Right atrium auricular region (tissue), 2 donors: ENCODE data around the gene SPINK2. TPM values are rescaled to one million over a fixed set of nuclear protein-coding genes. Genes with fewer than 3 reads are reported as not detected.

Experiments
- DNase-seq: peaks from one replicate; pipeline ENCODE4 v3.0.0-alpha.2; 2019; ENCODE audit warnings: low spot score
- H3K27ac ChIP-seq, 2 donors: fragments of 200-600 bp; sonication (generic); 1 replicate in 1 of 2; 2 replicates in 1 of 2; pipeline ENCODE4 v1.5.1; 2016 to 2019
- H3K27me3 ChIP-seq, 2 donors: fragments of 200-600 bp; sonication (generic); one replicate each; pipeline versions ENCODE4 v1.5.1 to v1.6.0; 2017 to 2019
- H3K36me3 ChIP-seq: fragments of 200-600 bp; sonication (generic); one replicate; pipeline ENCODE4 v1.5.1; 2016
- H3K4me1 ChIP-seq, 2 donors: fragments of 200-600 bp; sonication (generic); one replicate each; pipeline versions ENCODE4 v1.5.1 to v1.6.0; 2017 to 2019
- H3K4me3 ChIP-seq, 2 donors: fragments of 200-600 bp; sonication (generic); 1 replicate in 1 of 2; 2 replicates in 1 of 2; pipeline ENCODE4 v1.5.1; 2017 to 2019; ENCODE audit warnings: mild to moderate bottlenecking in 1 of 2, moderate library complexity in 1 of 2
- H3K9me3 ChIP-seq, 2 donors: fragments of 200-600 bp; sonication (generic); one replicate each; pipeline ENCODE4 v1.5.1; 2019
- total RNA-seq, 2 donors: library from RNA; depleted of rRNA; stranded (reverse); fragments of >200 nt; gene quantifications; one replicate each; pipeline ENCODE4 v1.1.0, GENCODE V29; 2016
- TF ChIP-seq, protein P1 (sequence below), 2 donors: fragments of 200-600 bp; sonication (generic); IDR thresholded peaks; one replicate each; pipeline ENCODE4 v1.5.1; 2019; ENCODE audit warnings: antibody characterized with exemption in 2 of 2

Gene SPINK2, protein sequence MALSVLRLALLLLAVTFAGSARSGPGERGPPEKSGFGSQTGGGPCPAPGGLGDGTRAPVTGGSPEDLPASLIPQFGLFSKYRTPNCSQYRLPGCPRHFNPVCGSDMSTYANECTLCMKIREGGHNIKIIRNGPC
- total RNA-seq = 10 to 100 TPM in 1 of 2 donors, under 1 TPM in 1; 0.93 to 14.7 TPM

DNA sequence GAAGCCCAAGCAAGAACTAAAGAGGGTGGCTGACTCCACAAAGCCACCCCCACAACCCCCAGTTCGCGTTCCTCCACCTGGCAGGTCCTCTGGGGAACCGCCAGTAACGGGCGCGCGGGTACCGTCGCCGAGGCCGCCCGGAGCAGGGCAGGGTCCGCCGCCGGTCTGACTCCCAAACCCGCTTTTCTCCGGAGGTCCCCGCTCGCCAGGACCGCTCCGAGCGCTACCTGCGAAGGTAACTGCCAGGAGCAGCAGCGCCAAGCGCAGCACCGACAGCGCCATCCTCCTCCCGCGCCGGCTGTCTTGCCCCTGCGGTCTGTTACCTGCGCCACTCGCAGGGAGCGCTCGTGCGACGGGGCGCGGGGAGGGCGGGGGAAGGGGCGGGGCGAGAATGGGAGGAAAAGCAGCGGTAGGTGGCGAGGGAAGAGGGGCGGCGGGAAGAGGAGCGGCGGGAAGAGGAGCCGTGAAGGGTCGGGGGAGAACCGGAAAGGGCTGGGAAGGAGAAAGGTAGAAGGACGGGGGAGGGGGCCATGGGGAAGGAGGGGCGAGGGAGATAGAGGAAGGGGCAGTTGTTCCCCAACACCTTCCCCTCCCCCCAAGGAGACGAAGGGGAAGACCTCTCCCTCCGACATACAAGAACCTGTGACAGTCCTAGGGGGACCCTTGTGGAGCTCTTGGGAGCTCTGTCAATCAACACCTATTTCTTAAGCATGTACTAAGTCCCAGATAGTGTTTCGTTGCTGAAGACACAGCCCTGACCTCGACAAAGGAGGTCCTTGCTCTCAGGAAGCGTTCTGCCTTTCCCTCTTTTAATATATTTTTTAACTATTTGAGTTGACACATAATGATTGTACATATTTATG lies at the start of gene SPINK2:
TSS of gene SPINK2 (minus strand) at position 321 of the 863 bp plus-strand sequence. CDS start at position 282, 39 bp downstream.
- no peak for DNase-seq
- Histone ChIP-seq H3K9me3 (no peaks in the 10 kb centered on the region), H3K27ac (no peak within 1 kb of the TSS), H3K4me3 (peak within 1 kb of the TSS; percentile 25 to 43), H3K27me3 (peaks cover 0 to 12% of the 10 kb centered on the region in 2 donors), H3K4me1 (peaks cover 0 to 10% of the 10 kb centered on the region in 2 donors), H3K36me3 (no peaks in the 10 kb centered on the region)
- TF ChIP-seq, protein P1, sequence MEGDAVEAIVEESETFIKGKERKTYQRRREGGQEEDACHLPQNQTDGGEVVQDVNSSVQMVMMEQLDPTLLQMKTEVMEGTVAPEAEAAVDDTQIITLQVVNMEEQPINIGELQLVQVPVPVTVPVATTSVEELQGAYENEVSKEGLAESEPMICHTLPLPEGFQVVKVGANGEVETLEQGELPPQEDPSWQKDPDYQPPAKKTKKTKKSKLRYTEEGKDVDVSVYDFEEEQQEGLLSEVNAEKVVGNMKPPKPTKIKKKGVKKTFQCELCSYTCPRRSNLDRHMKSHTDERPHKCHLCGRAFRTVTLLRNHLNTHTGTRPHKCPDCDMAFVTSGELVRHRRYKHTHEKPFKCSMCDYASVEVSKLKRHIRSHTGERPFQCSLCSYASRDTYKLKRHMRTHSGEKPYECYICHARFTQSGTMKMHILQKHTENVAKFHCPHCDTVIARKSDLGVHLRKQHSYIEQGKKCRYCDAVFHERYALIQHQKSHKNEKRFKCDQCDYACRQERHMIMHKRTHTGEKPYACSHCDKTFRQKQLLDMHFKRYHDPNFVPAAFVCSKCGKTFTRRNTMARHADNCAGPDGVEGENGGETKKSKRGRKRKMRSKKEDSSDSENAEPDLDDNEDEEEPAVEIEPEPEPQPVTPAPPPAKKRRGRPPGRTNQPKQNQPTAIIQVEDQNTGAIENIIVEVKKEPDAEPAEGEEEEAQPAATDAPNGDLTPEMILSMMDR (IDR thresholded peaks at IDR 0.05) = no peak

DNA sequence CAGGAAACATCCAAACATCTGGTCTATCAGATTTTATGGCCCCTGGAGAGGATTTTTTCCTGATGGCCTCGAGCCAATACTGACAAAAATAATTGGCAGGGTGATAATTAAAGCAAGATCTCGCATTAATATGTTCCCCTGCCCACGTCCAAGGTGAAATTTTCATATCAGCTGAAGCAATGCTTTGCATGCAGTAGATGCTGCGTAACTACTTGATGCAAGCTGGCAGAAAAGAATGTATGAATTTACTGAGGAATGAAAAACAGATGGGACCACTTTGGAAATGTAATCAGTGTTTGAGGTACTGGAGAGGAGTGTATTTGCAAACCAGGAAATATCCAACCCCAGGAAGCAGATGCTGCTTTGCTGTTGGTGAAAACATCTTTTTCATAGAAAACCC lies 49.4 kb upstream of the SPINK2 start:
- Histone ChIP-seq H3K4me3 (no peak overlapping the region), H3K27ac (no peak overlapping the region), H3K36me3 (no peaks in the 10 kb centered on the region), H3K4me1 (peaks cover 0 to 6% of the 10 kb centered on the region in 2 donors), H3K27me3 (no peaks in the 10 kb centered on the region), H3K9me3 (no peaks in the 10 kb centered on the region)
- TF ChIP-seq, protein P1 (IDR thresholded peaks at IDR 0.05) = no peak
- DNase-seq = no peak

DNA sequence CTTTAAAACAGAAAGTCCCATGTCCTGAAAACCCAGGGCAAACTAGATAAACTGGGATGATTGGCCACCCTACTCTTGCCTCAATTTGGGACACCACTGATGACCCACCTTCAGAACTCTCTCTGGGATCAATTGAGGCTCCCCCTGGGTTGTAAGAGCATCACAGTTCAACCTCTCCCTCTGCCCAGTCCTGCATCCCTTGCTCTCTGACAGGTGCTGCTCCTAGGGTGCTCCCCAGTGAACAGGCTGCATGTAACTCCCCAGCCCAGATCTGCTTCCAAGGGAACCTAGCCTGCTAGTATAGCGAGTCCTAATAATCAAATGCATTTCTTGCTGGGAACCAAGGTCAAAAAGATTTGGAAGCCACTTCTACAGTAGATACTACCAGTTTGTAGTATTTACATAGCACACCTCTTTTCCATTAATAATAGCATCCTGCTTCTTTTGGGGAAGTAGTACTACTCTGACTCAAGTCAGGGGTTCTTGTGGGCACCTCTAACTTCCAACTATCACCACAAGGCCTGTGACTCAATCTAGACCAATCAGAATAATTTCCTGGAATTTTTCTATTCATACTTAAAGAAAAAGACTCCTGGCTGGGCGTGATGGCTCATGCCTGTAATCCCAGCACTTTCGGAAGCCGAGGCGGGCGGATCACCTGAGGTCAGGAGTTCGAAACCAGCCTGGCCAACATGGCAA lies 42.1 kb upstream of the SPINK2 start:
- H3K27ac ChIP-seq = no peak overlapping the region
- no peaks in the 10 kb centered on the region for H3K27me3 ChIP-seq
- TF ChIP-seq, protein P1 (IDR thresholded peaks at IDR 0.05) = no peak
- H3K36me3 ChIP-seq = no peaks in the 10 kb centered on the region
- no peak for DNase-seq
- H3K4me1 ChIP-seq = no peaks in the 10 kb centered on the region
- H3K9me3 ChIP-seq = no peaks in the 10 kb centered on the region
- H3K4me3 ChIP-seq = no peak overlapping the region

DNA sequence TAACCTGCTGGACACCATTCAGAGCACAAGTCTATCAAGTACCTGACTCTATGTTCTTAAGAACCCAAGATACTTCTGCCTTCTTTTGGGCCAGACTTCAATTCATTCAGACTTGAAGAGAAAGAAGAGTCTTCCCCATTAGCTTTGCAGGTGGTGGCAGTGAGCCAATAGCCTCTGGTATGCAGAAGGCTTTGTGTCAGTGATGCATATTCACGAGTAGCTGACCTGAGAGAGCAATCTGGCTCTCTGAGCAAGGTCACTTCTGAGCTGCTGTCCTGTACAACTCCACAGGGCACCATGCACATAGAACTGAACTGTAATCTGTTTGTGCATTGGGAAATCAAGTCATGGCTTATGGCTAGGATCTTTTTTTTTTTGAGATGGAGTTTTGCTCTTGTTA lies 39.9 kb upstream of the SPINK2 start:
- H3K36me3 ChIP-seq = no peaks in the 10 kb centered on the region
- no peaks in the 10 kb centered on the region for H3K4me1 ChIP-seq
- no peaks in the 10 kb centered on the region for H3K9me3 ChIP-seq
- no peak for DNase-seq
- no peak overlapping the region for H3K27ac ChIP-seq
- no peak overlapping the region for H3K4me3 ChIP-seq
- TF ChIP-seq, protein P1 (IDR thresholded peaks at IDR 0.05) = no peak
- no peaks in the 10 kb centered on the region for H3K27me3 ChIP-seq

DNA sequence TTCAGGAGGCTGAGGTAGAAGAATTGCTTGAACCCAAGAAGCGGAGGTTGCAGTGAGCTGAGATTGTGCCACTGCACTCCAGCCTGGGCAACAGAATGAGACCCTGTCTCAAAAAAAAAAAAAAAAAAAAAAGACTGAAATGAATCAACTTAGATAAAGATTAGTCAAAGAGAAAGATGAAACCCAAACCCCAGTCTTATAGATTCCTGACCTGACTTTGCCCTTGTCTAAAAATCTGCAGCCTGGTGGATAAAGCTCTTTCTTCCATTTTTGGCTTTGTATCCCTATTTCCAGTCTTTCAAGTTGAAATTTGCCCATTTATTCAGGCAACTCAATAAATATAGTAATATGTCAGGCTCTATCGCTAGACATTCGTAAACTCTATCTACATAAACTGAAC lies 39.3 kb upstream of the SPINK2 start:
- Histone ChIP-seq H3K27ac (no peak overlapping the region), H3K4me3 (no peak overlapping the region), H3K27me3 (no peaks in the 10 kb centered on the region), H3K9me3 (no peaks in the 10 kb centered on the region), H3K36me3 (no peaks in the 10 kb centered on the region), H3K4me1 (no peaks in the 10 kb centered on the region)
- TF ChIP-seq, protein P1 (IDR thresholded peaks at IDR 0.05) = no peak
- DNase-seq = no peak
